SU-DHL-6 (cell line): ENCODE measurements around the gene MINPP1.

Experiments used
- CTCF ChIP-seq: fragments of 200-600 bp; sonication (generic); IDR thresholded peaks from one replicate; pipeline ENCODE4 v1.5.1; 2017; ENCODE audit warnings: antibody characterized with exemption, mild to moderate bottlenecking, low read length, moderate library complexity; ENCODE audit not compliant: insufficient read depth, poor library complexity, severe bottlenecking
- EZH2phosphoT487 ChIP-seq: fragments of 200-600 bp; sonication (generic), shearing (Covaris generic); conservative IDR thresholded peaks from 2 replicates; pipeline ENCODE4 v1.6.1; 2018; ENCODE audit warnings: mild to moderate bottlenecking, antibody characterized with exemption, low read length, moderate library complexity, mixed read lengths

- no peak for TF ChIP-seq CTCF
- TF ChIP-seq EZH2phosphoT487, result no peak
Measured at GRCh38 chr10:87562750-87563149, 58.1 kb downstream of the MINPP1 start.
